ENCODE data around the gene LRRC1.

DNA sequence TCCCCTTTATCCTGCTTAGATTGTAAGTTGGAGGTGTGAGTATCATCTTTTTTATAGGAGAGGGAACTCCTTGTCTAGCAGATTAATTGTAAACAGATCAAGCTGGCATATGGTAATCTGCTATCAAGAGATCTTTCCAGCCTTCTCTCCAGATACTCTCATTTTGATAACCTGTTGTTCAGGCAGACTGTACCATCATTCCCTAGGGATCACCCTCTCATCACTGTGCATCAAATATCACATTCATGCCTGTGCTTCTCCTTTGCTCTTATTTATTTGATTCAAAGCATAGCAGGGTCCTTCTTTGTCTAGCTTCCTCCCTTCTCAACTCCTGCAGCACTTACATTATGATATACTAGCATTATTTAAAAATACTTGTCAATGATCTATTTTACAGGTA lies 73.8 kb downstream of the LRRC1 start:
- TF ChIP-seq ZNF585B (tag by site-specific recombination; IDR thresholded peaks at IDR 0.05) (no peak), ZBTB7A (tag by site-specific recombination; IDR thresholded peaks at IDR 0.05; ENCODE audit: low read depth) (no peak), ZNF248 (tag by site-specific recombination; IDR thresholded peaks at IDR 0.05) (no peak), MZF1 (tag by site-specific recombination; IDR thresholded peaks at IDR 0.05; ENCODE audit: borderline replicate concordance) (no peak; the same call in 1 of the 2 replicates), SCRT2 (tag by site-specific recombination; IDR thresholded peaks at IDR 0.05) (0 out of 2 replicates have a peak, but pooled peaks have one; percentile 16)
- TF ChIP-seq, protein P1, sequence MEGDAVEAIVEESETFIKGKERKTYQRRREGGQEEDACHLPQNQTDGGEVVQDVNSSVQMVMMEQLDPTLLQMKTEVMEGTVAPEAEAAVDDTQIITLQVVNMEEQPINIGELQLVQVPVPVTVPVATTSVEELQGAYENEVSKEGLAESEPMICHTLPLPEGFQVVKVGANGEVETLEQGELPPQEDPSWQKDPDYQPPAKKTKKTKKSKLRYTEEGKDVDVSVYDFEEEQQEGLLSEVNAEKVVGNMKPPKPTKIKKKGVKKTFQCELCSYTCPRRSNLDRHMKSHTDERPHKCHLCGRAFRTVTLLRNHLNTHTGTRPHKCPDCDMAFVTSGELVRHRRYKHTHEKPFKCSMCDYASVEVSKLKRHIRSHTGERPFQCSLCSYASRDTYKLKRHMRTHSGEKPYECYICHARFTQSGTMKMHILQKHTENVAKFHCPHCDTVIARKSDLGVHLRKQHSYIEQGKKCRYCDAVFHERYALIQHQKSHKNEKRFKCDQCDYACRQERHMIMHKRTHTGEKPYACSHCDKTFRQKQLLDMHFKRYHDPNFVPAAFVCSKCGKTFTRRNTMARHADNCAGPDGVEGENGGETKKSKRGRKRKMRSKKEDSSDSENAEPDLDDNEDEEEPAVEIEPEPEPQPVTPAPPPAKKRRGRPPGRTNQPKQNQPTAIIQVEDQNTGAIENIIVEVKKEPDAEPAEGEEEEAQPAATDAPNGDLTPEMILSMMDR (tag by site-specific recombination; IDR thresholded peaks at IDR 0.05): no peak
- TF ChIP-seq, protein P2, sequence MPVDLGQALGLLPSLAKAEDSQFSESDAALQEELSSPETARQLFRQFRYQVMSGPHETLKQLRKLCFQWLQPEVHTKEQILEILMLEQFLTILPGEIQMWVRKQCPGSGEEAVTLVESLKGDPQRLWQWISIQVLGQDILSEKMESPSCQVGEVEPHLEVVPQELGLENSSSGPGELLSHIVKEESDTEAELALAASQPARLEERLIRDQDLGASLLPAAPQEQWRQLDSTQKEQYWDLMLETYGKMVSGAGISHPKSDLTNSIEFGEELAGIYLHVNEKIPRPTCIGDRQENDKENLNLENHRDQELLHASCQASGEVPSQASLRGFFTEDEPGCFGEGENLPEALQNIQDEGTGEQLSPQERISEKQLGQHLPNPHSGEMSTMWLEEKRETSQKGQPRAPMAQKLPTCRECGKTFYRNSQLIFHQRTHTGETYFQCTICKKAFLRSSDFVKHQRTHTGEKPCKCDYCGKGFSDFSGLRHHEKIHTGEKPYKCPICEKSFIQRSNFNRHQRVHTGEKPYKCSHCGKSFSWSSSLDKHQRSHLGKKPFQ (tag by site-specific recombination; IDR thresholded peaks at IDR 0.05): no peak
- TF ChIP-seq, protein P3, sequence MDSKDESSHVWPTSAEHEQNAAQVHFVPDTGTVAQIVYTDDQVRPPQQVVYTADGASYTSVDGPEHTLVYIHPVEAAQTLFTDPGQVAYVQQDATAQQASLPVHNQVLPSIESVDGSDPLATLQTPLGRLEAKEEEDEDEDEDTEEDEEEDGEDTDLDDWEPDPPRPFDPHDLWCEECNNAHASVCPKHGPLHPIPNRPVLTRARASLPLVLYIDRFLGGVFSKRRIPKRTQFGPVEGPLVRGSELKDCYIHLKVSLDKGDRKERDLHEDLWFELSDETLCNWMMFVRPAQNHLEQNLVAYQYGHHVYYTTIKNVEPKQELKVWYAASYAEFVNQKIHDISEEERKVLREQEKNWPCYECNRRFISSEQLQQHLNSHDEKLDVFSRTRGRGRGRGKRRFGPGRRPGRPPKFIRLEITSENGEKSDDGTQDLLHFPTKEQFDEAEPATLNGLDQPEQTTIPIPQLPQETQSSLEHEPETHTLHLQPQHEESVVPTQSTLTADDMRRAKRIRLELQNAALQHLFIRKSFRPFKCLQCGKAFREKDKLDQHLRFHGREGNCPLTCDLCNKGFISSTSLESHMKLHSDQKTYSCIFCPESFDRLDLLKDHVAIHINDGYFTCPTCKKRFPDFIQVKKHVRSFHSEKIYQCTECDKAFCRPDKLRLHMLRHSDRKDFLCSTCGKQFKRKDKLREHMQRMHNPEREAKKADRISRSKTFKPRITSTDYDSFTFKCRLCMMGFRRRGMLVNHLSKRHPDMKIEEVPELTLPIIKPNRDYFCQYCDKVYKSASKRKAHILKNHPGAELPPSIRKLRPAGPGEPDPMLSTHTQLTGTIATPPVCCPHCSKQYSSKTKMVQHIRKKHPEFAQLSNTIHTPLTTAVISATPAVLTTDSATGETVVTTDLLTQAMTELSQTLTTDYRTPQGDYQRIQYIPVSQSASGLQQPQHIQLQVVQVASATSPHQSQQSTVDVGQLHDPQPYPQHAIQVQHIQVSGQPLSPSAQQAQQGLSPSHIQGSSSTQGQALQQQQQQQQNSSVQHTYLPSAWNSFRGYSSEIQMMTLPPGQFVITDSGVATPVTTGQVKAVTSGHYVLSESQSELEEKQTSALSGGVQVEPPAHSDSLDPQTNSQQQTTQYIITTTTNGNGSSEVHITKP (tag by site-specific recombination; IDR thresholded peaks at IDR 0.05): no peak
- TF ChIP-seq, protein P4, sequence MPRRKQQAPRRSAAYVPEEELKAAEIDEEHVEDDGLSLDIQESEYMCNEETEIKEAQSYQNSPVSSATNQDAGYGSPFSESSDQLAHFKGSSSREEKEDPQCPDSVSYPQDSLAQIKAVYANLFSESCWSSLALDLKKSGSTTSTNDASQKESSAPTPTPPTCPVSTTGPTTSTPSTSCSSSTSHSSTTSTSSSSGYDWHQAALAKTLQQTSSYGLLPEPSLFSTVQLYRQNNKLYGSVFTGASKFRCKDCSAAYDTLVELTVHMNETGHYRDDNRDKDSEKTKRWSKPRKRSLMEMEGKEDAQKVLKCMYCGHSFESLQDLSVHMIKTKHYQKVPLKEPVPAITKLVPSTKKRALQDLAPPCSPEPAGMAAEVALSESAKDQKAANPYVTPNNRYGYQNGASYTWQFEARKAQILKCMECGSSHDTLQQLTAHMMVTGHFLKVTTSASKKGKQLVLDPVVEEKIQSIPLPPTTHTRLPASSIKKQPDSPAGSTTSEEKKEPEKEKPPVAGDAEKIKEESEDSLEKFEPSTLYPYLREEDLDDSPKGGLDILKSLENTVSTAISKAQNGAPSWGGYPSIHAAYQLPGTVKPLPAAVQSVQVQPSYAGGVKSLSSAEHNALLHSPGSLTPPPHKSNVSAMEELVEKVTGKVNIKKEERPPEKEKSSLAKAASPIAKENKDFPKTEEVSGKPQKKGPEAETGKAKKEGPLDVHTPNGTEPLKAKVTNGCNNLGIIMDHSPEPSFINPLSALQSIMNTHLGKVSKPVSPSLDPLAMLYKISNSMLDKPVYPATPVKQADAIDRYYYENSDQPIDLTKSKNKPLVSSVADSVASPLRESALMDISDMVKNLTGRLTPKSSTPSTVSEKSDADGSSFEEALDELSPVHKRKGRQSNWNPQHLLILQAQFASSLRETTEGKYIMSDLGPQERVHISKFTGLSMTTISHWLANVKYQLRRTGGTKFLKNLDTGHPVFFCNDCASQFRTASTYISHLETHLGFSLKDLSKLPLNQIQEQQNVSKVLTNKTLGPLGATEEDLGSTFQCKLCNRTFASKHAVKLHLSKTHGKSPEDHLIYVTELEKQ (tag by site-specific recombination; IDR thresholded peaks at IDR 0.05; ENCODE audit: borderline replicate concordance): no peak

Data from HEK293 (cell line).